Liver (tissue), 9 donors: ENCODE results near the gene CDK8. TPM values are rescaled to one million over a fixed set of nuclear protein-coding genes. Genes with fewer than 3 reads are reported as not detected.

Experiments used
- DNase-seq: peaks from one replicate; pipeline ENCODE4 v3.0.0-alpha.2; 2017; ENCODE audit warnings: low spot score
- H3K27ac ChIP-seq, 2 donors: one replicate each; pipeline ENCODE4 v1.7.0; 2013; ENCODE audit warnings: inconsistent platforms in 2 of 2, low read length in 2 of 2, control low read depth in 1 of 2, low read depth in 1 of 2, mild to moderate bottlenecking in 1 of 2
- H3K27me3 ChIP-seq, 4 donors: one replicate each; pipeline versions ENCODE4 v1.6.1 to v1.7.0; 2013; ENCODE audit warnings: low read length in 3 of 4, inconsistent platforms in 1 of 4, mild to moderate bottlenecking in 1 of 4, moderate library complexity in 1 of 4; ENCODE audit not compliant: control insufficient read depth in 4 of 4, insufficient read depth in 4 of 4
- H3K36me3 ChIP-seq, 4 donors: one replicate each; pipeline versions ENCODE4 v1.6.1 to v1.7.0; 2013; ENCODE audit warnings: low read length in 3 of 4, mild to moderate bottlenecking in 3 of 4, low read depth in 1 of 4, moderate library complexity in 1 of 4; ENCODE audit not compliant: control insufficient read depth in 4 of 4, insufficient read depth in 3 of 4
- H3K4me1 ChIP-seq, 4 donors: one replicate each; pipeline versions ENCODE4 v1.6.1 to v1.7.0; 2013; ENCODE audit warnings: low read length in 3 of 4, mild to moderate bottlenecking in 3 of 4, moderate library complexity in 1 of 4; ENCODE audit not compliant: control insufficient read depth in 4 of 4, insufficient read depth in 4 of 4
- H3K4me3 ChIP-seq, 3 donors: one replicate each; pipeline versions ENCODE4 v1.6.1 to v1.7.0; 2013; ENCODE audit warnings: low read length in 3 of 3, control low read depth in 1 of 3, low read depth in 1 of 3, mild to moderate bottlenecking in 1 of 3
- H3K9ac ChIP-seq, 2 donors: one replicate each; pipeline ENCODE4 v1.7.0; 2013; ENCODE audit warnings: low read length in 2 of 2, mild to moderate bottlenecking in 2 of 2, moderate library complexity in 2 of 2, control low read depth in 1 of 2, low read depth in 1 of 2
- H3K9me3 ChIP-seq, 4 donors: one replicate each; pipeline versions ENCODE4 v1.6.1 to v1.7.0; 2013; ENCODE audit warnings: low read length in 3 of 4; ENCODE audit not compliant: control insufficient read depth in 4 of 4
- ATF3 ChIP-seq: IDR thresholded peaks from 2 replicates; pipeline ENCODE4 v1.6.1; 2016; ENCODE audit warnings: antibody characterized with exemption
- CTCF ChIP-seq: fragments of 150-350 bp; IDR thresholded peaks from 2 replicates; pipeline ENCODE4 v1.5.1; 2017; ENCODE audit warnings: improper control_type of control experiment, low read depth, low read length; ENCODE audit not compliant: missing input control
- EGR1 ChIP-seq, 2 donors: IDR thresholded peaks; 2 replicates each; pipeline ENCODE4 v1.6.1; 2016 to 2018; ENCODE audit warnings: antibody characterized with exemption in 2 of 2, low read depth in 2 of 2
- FOXA1 ChIP-seq: IDR thresholded peaks from 2 replicates; pipeline ENCODE4 v1.6.1; 2016; ENCODE audit warnings: antibody characterized with exemption
- FOXA2 ChIP-seq: IDR thresholded peaks from 2 replicates; pipeline ENCODE4 v1.6.1; 2016; ENCODE audit warnings: antibody characterized with exemption
- GABPA ChIP-seq, 2 donors: IDR thresholded peaks in 1 of 2; conservative IDR thresholded peaks in 1 of 2; 2 replicates each; pipeline ENCODE4 v1.6.1; 2016; ENCODE audit warnings: antibody characterized with exemption in 2 of 2, mild to moderate bottlenecking in 1 of 2, moderate library complexity in 1 of 2
- HNF4A ChIP-seq, 2 donors: conservative IDR thresholded peaks; 2 replicates each; pipeline ENCODE4 v1.6.1; 2016; ENCODE audit warnings: antibody characterized with exemption in 2 of 2, mild to moderate bottlenecking in 2 of 2
- HNF4G ChIP-seq: IDR thresholded peaks from 2 replicates; pipeline ENCODE4 v1.6.1; 2016; ENCODE audit warnings: antibody characterized with exemption
- JUND ChIP-seq, 2 donors: IDR thresholded peaks; 2 replicates each; pipeline ENCODE4 v1.6.1; 2016; ENCODE audit warnings: antibody characterized with exemption in 2 of 2
- MAX ChIP-seq: IDR thresholded peaks from 2 replicates; pipeline ENCODE4 v1.6.1; 2016; ENCODE audit warnings: antibody characterized with exemption
- NR2F2 ChIP-seq: IDR thresholded peaks from 2 replicates; pipeline ENCODE4 v1.6.1; 2016; ENCODE audit warnings: antibody characterized with exemption
- RAD21 ChIP-seq, 2 donors: IDR thresholded peaks; 2 replicates each; pipeline ENCODE4 v1.6.1; 2016; ENCODE audit warnings: antibody characterized with exemption in 2 of 2, mild to moderate bottlenecking in 2 of 2
- REST ChIP-seq: IDR thresholded peaks from 2 replicates; pipeline ENCODE4 v1.6.1; 2016; ENCODE audit warnings: antibody characterized with exemption, mild to moderate bottlenecking
- RXRA ChIP-seq, 2 donors: IDR thresholded peaks; 2 replicates each; pipeline ENCODE4 v1.6.1; 2017 to 2018; ENCODE audit warnings: antibody characterized with exemption in 2 of 2, mild to moderate bottlenecking in 1 of 2
- SP1 ChIP-seq: IDR thresholded peaks from 2 replicates; pipeline ENCODE4 v1.6.1; 2018; ENCODE audit warnings: antibody characterized with exemption, mild to moderate bottlenecking
- TAF1 ChIP-seq: conservative IDR thresholded peaks from 2 replicates; pipeline ENCODE4 v1.6.1; 2016; ENCODE audit warnings: antibody characterized with exemption, mild to moderate bottlenecking
- YY1 ChIP-seq: IDR thresholded peaks from 2 replicates; pipeline ENCODE4 v1.6.1; 2016; ENCODE audit warnings: antibody characterized with exemption, mild to moderate bottlenecking
- ZBTB33 ChIP-seq: IDR thresholded peaks from 2 replicates; pipeline ENCODE4 v1.6.1; 2016; ENCODE audit warnings: antibody characterized with exemption
- WGBS: extraction: QIAGEN DNeasy Blood & Tissue Kit; methylation state at CpG from one replicate; pipeline ENCODE4 v1.1.7; 2013; 5-methylcytosine and 5-hydroxymethylcytosine counted together
- polyA plus RNA-seq, 2 donors: library from polyadenylated mRNA; stranded (reverse) in 1 of 2; unstranded in 1 of 2; fragments of 200-250 nt in 1 of 2; fragments of >200 nt in 1 of 2; fragmentation: Nextera tagmentation in 1 of 2; extraction: Ambion mirVana in 1 of 2; gene quantifications; one replicate each; pipeline versions ENCODE4 v1.2.1 to v1.2.3, GENCODE V29; 2013 to 2015
- total RNA-seq, 2 donors: library from RNA; depleted of rRNA; stranded (reverse); fragments of >200 nt; gene quantifications; one replicate each; pipeline ENCODE4 v1.2.3, GENCODE V29; 2014
- donor health status: healthy.
- donor health status: healthy.
- donor health status: healthy.
- donor health status: healthy.
- donor health status: healthy.

CDK8 gene
- total and polyA plus RNA-seq, 4 donors: 3.3 to 10.8 (median 6.8) TPM

GRCh38 chr13:26440111-26440510 is 186.2 kb downstream of the CDK8 start:
- Histone ChIP-seq H3K9me3 (peaks cover 4 to 22% (median 12%) of the 10 kb centered on the region in 4 donors), H3K27me3 (no peaks in the 10 kb centered on the region), H3K9ac (no peak overlapping the region), H3K4me3 (no peak overlapping the region), H3K27ac (no peak overlapping the region), H3K4me1 (no peaks in the 10 kb centered on the region), H3K36me3 (no peaks in the 10 kb centered on the region)
- TF ChIP-seq CTCF (no peak), MAX (no peak), TAF1 (no peak), RAD21 (IDR thresholded peaks at IDR 0.05) (no peak), EGR1 (IDR thresholded peaks at IDR 0.05; ENCODE audit: low read depth in 2 of 2) (no peak), HNF4A (conservative IDR thresholded peaks at IDR 0.05) (no peak), FOXA1 (no peak), FOXA2 (no peak), NR2F2 (no peak), HNF4G (no peak), GABPA (IDR thresholded peaks at IDR 0.05 in 1 of 2, conservative IDR thresholded peaks at IDR 0.05 in 1 of 2) (no peak), YY1 (no peak), SP1 (no peak), REST (no peak), ZBTB33 (no peak), JUND (IDR thresholded peaks at IDR 0.05) (no peak), ATF3 (no peak), RXRA (IDR thresholded peaks at IDR 0.05) (no peak)
- no peak for DNase-seq
- WGBS: 62% methylated on average over 3 of the region's 3 CpGs
